HG03442 (cell line): Measurements from ENCODE around the gene OCSTAMP.

Experiments
- ATAC-seq: cut with Tn5 transposase; IDR thresholded peaks from one replicate; pipeline ENCODE4 v1.9.1; 2021; ENCODE audit warnings: mild to moderate bottlenecking, moderate library complexity; ENCODE audit not compliant: unreplicated experiment

The OCSTAMP gene

GRCh38 chr20:46554828-46555227 lies 4.4 kb upstream of the OCSTAMP start:
- no peak for ATAC-seq

- ATAC-seq = no peak
Measured at GRCh38 chr20:46553926-46554325, 3.5 kb upstream of the OCSTAMP start.

- ATAC-seq = peak; percentile 74
Measured at GRCh38 chr20:46552460-46553420, 2.3 kb upstream of the OCSTAMP start.

- ATAC-seq = no peak
Measured at GRCh38 chr20:46551522-46552381, 1.3 kb upstream of the OCSTAMP start.

- no peak for ATAC-seq
Measured at GRCh38 chr20:46549188-46549972, 1.1 kb downstream of the OCSTAMP start.

GRCh38 chr20:46548688-46549087 lies 1.8 kb downstream of the OCSTAMP start:
- ATAC-seq = no peak

- ATAC-seq = no peak
Measured at GRCh38 chr20:46547995-46548394, 2.5 kb downstream of the OCSTAMP start.

GRCh38 chr20:46546936-46547335 lies 3.5 kb downstream of the OCSTAMP start:
- ATAC-seq = no peak

GRCh38 chr20:46546298-46546697 lies 4.2 kb downstream of the OCSTAMP start:
- no peak for ATAC-seq

- ATAC-seq = no peak
Measured at GRCh38 chr20:46545827-46546138, 4.7 kb downstream of the OCSTAMP start.

GRCh38 chr20:46545077-46545826 lies 5.2 kb downstream of the OCSTAMP start:
- no peak for ATAC-seq

GRCh38 chr20:46544576-46544975 lies 5.9 kb downstream of the OCSTAMP start:
- no peak for ATAC-seq

GRCh38 chr20:46543959-46544358 lies 6.5 kb downstream of the OCSTAMP start:
- no peak for ATAC-seq

- no peak for ATAC-seq
Measured at GRCh38 chr20:46543033-46543432, 7.4 kb downstream of the OCSTAMP start.

- ATAC-seq = no peak
Measured at GRCh38 chr20:46541229-46541935, 9.1 kb downstream of the OCSTAMP start.

- ATAC-seq = no peak
Measured at GRCh38 chr20:46539113-46539512, 11.3 kb downstream of the OCSTAMP start.

- no peak for ATAC-seq
Measured at GRCh38 chr20:46530640-46531039, 19.8 kb downstream of the OCSTAMP start.

- ATAC-seq = no peak
Measured at GRCh38 chr20:46523696-46524328, 26.6 kb downstream of the OCSTAMP start.

GRCh38 chr20:46523108-46523507 lies 27.3 kb downstream of the OCSTAMP start:
- no peak for ATAC-seq
